IPS-20b (cell line): ENCODE results near the gene CYP2S1.
"Not testable (repeated sequence)": the region's sequence is repeated elsewhere in the genome, so short reads cannot be mapped to it uniquely, and the experiment has no call there.

Experiments used
- H3K27ac ChIP-seq: one replicate; pipeline ENCODE4 v1.5.1; 2013; ENCODE audit warnings: low read length
- H3K27me3 ChIP-seq: 2 replicates; pipeline ENCODE4 v1.6.1; 2013; ENCODE audit warnings: mild to moderate bottlenecking, low read length, inconsistent platforms; ENCODE audit not compliant: insufficient read depth
- H3K36me3 ChIP-seq: 2 replicates; pipeline ENCODE4 v1.6.1; 2013; ENCODE audit warnings: low read depth, mild to moderate bottlenecking, inconsistent platforms, low read length, moderate library complexity; ENCODE audit not compliant: insufficient read depth
- H3K4me1 ChIP-seq: 2 replicates; pipeline ENCODE4 v1.6.1; 2013; ENCODE audit warnings: mild to moderate bottlenecking, control low read depth, inconsistent platforms, low read length, moderate library complexity; ENCODE audit not compliant: insufficient read depth
- H3K4me3 ChIP-seq: 2 replicates; pipeline ENCODE4 v1.5.1; 2013; ENCODE audit warnings: mild to moderate bottlenecking, low read length, inconsistent platforms
- H3K9ac ChIP-seq: 2 replicates; pipeline ENCODE4 v1.6.1; 2013; ENCODE audit warnings: low read depth, mild to moderate bottlenecking, inconsistent platforms, low read length, moderate library complexity
- H3K9me3 ChIP-seq: 2 replicates; pipeline ENCODE4 v1.6.1; 2013; ENCODE audit warnings: mild to moderate bottlenecking, low read depth, low read length, inconsistent platforms; ENCODE audit not compliant: insufficient read depth

The CYP2S1 gene

GRCh38 chr19:41220811-41221210 is 27.8 kb downstream of the CYP2S1 start:
- Histone ChIP-seq H3K27ac (no peak overlapping the region), H3K9ac (no peak overlapping the region), H3K36me3 (peaks cover 15% of the 10 kb centered on the region), H3K4me1 (peaks cover 22% of the 10 kb centered on the region), H3K4me3 (peak overlapping the region; percentile 85; the same call in 1 of the 2 replicates), H3K9me3 (no peaks in the 10 kb centered on the region), H3K27me3 (no peaks in the 10 kb centered on the region)

GRCh38 chr19:41221514-41222205 is 28.6 kb downstream of the CYP2S1 start:
- Histone ChIP-seq H3K27ac (no peak overlapping the region), H3K9ac (no peak overlapping the region), H3K4me1 (peaks cover 26% of the 10 kb centered on the region), H3K27me3 (no peaks in the 10 kb centered on the region), H3K4me3 (no peak overlapping the region), H3K36me3 (peaks cover 15% of the 10 kb centered on the region), H3K9me3 (no peaks in the 10 kb centered on the region)

GRCh38 chr19:41222240-41222639 is 29.2 kb downstream of the CYP2S1 start:
- Histone ChIP-seq H3K27me3 (no peaks in the 10 kb centered on the region), H3K27ac (no peak overlapping the region), H3K4me3 (no peak overlapping the region), H3K36me3 (peaks cover 15% of the 10 kb centered on the region), H3K9me3 (no peaks in the 10 kb centered on the region), H3K9ac (no peak overlapping the region), H3K4me1 (peaks cover 26% of the 10 kb centered on the region)

DNA sequence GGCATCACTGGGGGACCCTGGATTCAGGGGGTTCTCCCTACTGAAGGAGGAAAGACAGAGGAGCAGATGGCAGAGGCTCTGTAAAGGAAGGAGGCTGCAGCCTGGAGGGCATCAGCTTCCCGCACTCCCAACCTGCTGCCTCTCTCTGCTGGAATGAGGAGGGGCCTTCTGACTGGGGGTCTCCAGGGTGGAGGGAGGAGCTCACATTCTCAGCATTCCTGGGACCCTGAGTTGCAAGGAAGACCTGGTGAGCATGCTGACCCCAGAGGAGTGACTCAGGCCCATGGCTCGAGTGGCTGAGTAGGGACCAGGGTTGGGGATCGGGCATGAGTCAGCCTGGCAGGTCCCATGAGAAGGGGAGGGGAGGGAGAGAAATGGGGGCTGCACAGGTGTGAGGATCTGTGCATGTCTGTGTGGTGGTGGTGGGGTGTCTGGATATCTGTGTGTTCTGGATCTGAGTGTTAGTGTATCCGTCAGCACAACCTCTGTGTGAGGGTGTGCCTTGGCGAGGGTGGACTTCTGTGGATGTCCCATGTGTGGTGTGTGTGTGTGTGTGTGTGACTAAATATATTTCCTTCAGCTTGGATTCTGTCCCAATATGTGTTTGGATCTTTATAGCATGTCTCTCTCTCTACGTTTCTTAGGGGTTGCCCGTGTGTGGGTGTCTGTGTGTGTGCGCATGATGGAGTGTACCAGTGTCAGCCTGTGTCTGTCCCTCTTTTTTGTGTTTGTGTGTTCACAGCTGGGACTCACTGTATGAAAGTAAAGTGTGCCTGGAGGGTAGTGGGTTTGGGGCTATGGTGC is 30.6 kb downstream of the CYP2S1 start:
- Histone ChIP-seq H3K9ac (peak overlapping the region; percentile 17; the same call in 1 of the 2 replicates), H3K27ac (no peak overlapping the region), H3K27me3 (no peaks in the 10 kb centered on the region), H3K9me3 (no peaks in the 10 kb centered on the region), H3K4me3 (no peak overlapping the region), H3K36me3 (peaks cover 15% of the 10 kb centered on the region), H3K4me1 (peaks cover 23% of the 10 kb centered on the region)

DNA sequence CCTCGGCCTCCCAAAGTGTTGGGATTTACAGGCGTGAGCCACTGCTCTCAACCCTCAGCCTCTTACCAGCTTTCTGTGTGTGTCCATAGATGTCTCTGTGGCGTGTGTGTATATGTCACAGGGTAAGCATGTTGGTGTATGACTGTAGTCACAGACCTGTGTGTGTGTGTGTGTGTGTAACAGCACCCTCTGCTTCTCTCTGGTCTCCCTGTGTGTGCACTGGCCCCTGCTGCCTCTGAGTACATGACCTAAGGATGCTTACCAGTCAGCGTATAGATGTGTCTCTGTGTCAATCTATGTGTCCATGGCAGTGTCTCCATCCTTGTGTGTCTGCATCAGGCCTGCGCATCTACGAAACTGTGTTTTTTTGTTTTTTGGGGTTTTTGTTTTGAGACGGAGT is 31.6 kb downstream of the CYP2S1 start:
- no peak overlapping the region for H3K4me3 ChIP-seq
- H3K9ac ChIP-seq: no peak overlapping the region
- peaks cover 15% of the 10 kb centered on the region for H3K36me3 ChIP-seq
- no peak overlapping the region for H3K27ac ChIP-seq
- no peaks in the 10 kb centered on the region for H3K9me3 ChIP-seq
- H3K4me1 ChIP-seq: peaks cover 23% of the 10 kb centered on the region
- H3K27me3 ChIP-seq: no peaks in the 10 kb centered on the region

GRCh38 chr19:41225238-41226052 is 32.4 kb downstream of the CYP2S1 start:
- Histone ChIP-seq H3K9ac (peak overlapping the region; percentile 78; the same call in 1 of the 2 replicates), H3K27me3 (no peaks in the 10 kb centered on the region), H3K36me3 (peaks cover 15% of the 10 kb centered on the region), H3K4me1 (peaks cover 23% of the 10 kb centered on the region), H3K4me3 (peak overlapping the region; percentile 72), H3K9me3 (no peaks in the 10 kb centered on the region), H3K27ac (peak overlapping the region; percentile 47)

DNA sequence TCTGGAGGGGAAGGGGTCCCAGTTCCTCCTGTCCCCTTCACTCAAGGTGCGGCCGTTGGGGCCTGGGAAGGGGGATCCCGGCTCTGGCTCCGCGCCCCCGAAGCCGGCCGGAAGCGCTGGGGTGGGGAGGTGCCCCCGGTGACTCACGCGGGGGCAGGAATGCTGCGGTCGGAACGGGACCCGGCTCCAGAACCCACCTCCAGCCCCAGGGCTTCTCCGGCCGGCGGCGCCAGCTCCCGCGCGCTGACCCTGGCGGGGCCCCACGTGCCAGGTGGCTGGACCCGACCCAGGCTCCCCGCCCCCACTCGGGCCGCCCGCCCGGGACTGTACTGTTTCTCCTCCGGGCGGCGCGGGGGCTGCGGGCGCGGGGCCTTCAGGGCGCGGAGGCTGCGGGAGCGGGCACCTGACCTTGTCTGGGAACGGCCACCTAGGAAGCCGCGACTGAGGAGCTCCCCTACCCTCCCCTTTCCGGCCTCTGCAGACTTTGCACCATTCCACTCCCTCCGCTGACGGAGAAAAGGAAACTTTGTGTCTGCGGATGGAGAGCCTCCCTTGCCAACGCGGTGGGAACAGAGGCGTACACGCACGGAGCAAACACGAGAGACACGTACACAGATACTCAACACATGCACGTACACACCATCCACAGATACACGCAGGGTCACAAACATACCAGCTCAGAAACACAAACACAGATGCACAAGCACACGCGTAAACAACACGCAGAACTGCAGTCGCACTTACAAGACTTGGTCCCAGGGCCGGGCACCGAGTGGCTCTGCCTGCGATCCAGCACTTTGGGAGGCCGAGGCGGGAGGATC is 33.2 kb downstream of the CYP2S1 start:
- Histone ChIP-seq H3K9ac (peak overlapping the region; percentile 78), H3K4me3 (peak overlapping the region; percentile 72)

GRCh38 chr19:41226874-41227390 is 33.9 kb downstream of the CYP2S1 start:
- peak overlapping the region; percentile 78; the same call in 1 of the 2 replicates for H3K9ac ChIP-seq
- peaks cover 21% of the 10 kb centered on the region for H3K4me1 ChIP-seq
- no peaks in the 10 kb centered on the region for H3K9me3 ChIP-seq
- peaks cover 4% of the 10 kb centered on the region for H3K36me3 ChIP-seq
- H3K4me3 ChIP-seq: peak overlapping the region; percentile 72; the same call in 1 of the 2 replicates
- H3K27ac ChIP-seq: no peak overlapping the region
- H3K27me3 ChIP-seq: no peaks in the 10 kb centered on the region

More for the DNA sequence above, 33.2 kb downstream of the CYP2S1 start:
- peaks cover 10% of the 10 kb centered on the region for H3K36me3 ChIP-seq
- H3K27ac ChIP-seq: peak overlapping the region; percentile 47
- H3K4me1 ChIP-seq: peaks cover 21% of the 10 kb centered on the region
- no peaks in the 10 kb centered on the region for H3K9me3 ChIP-seq
- no peaks in the 10 kb centered on the region for H3K27me3 ChIP-seq

- Histone ChIP-seq H3K27ac (no peak overlapping the region), H3K9me3 (no peaks in the 10 kb centered on the region), H3K27me3 (no peaks in the 10 kb centered on the region), H3K4me3 (no peak overlapping the region), H3K4me1 (peaks cover 16% of the 10 kb centered on the region), H3K36me3 (no peaks in the 10 kb centered on the region), H3K9ac (no peak overlapping the region)
Measured at GRCh38 chr19:41228486-41228885, 35.5 kb downstream of the CYP2S1 start.

DNA sequence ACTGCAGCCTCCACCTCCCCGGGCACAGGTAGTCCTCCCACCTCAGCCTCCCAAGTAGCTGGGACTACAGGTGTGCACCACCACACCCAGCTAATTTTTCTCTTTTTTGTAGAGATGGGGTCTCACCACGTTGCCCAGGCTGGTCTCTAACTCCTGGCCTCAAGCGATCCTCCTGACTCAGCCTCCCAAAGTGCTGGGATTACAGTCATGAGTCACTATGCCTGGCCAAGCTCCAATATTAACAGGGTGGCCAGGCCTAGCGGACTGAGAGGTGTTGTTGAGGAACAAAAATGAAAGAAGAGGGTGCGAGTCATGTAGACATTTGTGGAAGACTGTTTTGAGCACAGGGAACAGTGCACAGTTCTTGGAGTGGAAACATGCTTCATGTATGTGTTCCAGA is 36.3 kb downstream of the CYP2S1 start:
- not testable (repeated sequence) for H3K36me3 ChIP-seq, H3K9ac ChIP-seq, H3K27me3 ChIP-seq, H3K4me3 ChIP-seq, H3K9me3 ChIP-seq, H3K27ac ChIP-seq, H3K4me1 ChIP-seq
